ENCODE results near the gene BTBD10.

The BTBD10 gene

DNA sequence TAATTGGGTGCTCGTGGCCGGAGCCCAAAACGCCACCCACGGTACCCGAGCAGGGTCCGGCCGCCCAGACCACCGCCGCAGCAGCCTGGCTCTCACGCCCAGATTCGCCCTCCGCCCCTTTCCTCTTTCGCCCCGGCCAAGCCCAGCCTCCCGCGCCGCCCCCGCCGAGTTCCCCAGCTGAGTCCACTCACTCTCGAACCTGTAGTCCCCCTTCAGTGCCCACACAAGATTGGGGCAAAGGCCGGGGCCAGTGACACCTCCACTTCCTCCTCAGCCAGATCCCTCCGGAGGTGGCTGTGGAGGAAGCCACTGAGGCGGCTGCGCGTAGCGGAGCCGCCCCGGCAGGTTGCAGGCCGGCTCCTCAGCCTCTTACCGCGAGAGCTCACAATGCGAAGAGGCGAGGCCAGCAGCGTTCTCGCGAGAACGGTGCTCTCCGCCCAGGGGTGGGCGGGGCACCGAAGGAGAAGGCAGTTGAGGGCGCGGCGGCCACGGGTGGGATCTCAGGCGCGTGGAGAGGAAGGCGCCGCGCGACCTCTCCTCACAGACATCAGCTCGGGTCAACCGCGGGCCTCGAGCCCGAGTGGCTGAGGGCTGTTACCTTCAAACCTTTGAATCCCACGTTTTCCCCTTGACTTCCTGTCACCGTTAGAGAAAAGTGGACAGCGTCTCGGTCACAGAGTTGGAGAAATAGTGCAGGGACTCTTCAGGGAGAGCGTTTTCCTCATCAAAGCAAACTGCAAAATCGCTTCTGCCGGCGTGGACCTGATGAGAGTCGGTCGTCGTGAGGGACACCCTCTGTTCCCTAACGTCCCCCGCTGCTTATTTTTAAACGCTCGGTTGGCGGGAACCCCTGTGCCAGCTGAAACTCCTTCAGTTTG, at the start of gene BTBD10:
Gene BTBD10, minus strand, starts transcription at position 322 of the 878 bp plus-strand sequence. CDS start 18,098 bp downstream, outside the sequence.
- peak; percentile 59 for DNase-seq (ENCODE audit: low read depth, low spot score)

- DNase-seq (ENCODE audit: low read depth, low spot score), result no peak
Measured at GRCh38 chr11:13503393-13503792, 40.4 kb upstream of the BTBD10 start.

- no peak for DNase-seq (ENCODE audit: low read depth, low spot score)
Measured at GRCh38 chr11:13502492-13502891, 39.5 kb upstream of the BTBD10 start.

GRCh38 chr11:13495929-13496328, 32.9 kb upstream of the BTBD10 start, which contains the start of gene PTH:
Gene PTH (minus strand): TSS chr11:13495997. CDS start chr11:13492855, 3,142 bp downstream.
- no peak for DNase-seq (ENCODE audit: low read depth, low spot score)

DNA sequence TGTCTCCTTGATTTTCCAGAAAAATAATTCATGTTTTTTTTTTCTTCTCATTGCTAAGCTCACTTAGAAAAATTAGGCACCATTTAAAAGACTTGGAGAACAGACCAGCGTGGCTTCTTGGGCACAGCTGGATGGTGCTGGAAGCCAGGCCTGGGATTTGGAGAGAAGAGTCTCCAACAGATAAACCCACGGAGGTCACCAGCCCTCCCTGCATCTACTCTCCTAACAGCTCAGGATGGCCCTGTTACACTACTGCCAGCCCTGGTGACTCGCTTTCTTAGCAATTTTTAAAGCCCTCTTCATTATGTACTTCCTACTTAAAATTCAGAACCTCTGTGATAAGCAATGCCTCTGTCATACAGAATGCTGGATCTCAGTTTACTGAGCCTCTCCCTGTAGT, 31.0 kb upstream of the BTBD10 start:
- DNase-seq (ENCODE audit: low read depth, low spot score), result no peak

- DNase-seq (ENCODE audit: low read depth, low spot score), result peak; percentile 45
Measured at GRCh38 chr11:13487661-13488030, 24.6 kb upstream of the BTBD10 start.

DNA sequence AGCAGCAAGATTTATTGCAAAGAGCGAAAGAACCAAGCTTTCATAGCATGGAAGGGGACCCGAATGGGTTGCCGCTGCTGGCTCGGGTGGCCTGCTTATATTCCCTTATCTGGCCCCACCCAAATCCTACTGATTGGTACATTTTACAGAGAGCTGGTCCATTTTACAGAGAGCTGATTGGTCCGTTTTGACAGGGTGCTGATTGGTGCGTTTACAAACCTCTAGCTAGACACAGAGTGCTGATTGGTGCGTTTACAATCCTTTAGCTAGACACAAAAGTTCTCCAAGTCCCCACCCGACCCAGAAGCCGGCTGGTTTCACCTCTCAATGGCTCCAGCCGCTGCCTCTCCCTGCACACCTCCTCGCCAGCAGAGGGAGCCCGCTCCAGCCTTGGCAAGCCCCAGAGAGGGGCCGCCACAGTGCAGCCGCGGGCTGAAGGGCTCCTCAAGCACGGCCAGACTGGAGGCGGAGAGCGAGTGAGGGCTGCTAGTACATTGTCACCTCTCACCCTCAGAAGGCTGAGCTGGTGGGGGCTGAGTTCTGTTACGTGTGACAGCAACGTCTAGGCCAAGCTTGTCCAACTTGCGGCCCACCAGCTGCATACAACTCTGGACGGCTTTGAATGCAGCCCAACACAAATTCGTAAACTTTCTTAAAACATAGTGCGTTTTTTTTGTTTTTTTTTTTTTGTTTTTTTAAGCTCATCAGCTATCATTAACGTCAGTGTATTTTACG, 24.1 kb upstream of the BTBD10 start:
- peak; percentile 30 for DNase-seq (ENCODE audit: low read depth, low spot score)

- DNase-seq (ENCODE audit: low read depth, low spot score), result no peak
Measured at GRCh38 chr11:13480198-13480597, 17.2 kb upstream of the BTBD10 start.

DNA sequence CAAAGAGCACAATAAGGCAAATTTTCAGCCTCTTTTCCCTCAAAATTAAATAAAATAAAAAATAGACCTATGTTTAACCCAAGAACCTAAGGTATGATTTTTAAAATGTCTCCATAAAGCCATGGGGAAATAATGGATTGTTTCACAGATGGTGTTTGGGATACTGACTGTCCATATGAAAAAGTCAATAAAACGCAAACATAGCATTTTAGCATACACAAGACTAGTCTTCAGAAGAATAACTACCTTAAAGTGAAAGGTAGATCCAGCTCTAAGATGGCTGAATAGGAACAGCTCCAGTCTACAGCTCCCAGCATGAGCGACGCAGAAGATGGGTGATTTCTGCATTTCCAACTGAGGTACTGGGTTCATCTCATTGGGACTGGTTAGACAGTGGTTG, 16.7 kb upstream of the BTBD10 start:
- no peak for DNase-seq (ENCODE audit: low read depth, low spot score)

DNA sequence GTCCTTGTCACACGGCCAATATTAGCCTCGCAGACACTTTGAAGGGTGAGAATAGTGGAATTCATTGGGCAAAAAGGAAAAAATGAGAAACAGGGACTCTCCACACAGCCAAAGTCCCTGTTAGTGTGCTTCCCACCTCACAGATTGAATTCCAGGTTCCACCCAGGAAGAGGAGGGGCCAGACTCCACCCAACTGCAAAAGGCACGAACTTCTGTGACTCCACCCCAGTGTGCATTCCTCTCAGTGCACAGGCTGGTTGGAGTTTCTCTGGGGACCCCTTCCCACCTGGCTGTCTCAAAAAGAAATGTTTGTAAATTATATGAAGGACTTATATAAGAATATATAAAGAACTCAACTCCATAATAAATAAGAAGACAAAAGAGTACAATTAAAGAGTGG, 12.1 kb upstream of the BTBD10 start:
- DNase-seq (ENCODE audit: low read depth, low spot score), result no peak

GRCh38 chr11:13473013-13473722, 10.1 kb upstream of the BTBD10 start:
- no peak for DNase-seq (ENCODE audit: low read depth, low spot score)

DNA sequence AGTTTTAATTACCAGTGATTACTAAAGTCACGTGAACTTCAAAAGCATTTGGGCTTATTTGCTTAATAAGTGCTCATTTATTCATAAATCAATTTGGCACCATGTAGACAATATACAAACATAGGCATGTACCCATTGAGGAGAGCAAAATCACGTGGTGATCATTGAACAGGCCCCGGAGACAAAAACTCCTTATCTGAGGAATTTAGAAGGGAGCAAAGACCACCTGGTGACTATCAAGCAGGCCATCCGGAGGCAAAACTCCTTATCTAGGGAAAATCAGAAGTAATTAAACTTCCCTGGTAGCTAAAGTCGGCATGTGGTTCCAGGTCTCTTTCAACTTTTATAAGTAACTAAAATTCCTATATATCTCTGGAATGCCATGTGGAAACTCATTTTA, 5.7 kb upstream of the BTBD10 start:
- no peak for DNase-seq (ENCODE audit: low read depth, low spot score)

DNA sequence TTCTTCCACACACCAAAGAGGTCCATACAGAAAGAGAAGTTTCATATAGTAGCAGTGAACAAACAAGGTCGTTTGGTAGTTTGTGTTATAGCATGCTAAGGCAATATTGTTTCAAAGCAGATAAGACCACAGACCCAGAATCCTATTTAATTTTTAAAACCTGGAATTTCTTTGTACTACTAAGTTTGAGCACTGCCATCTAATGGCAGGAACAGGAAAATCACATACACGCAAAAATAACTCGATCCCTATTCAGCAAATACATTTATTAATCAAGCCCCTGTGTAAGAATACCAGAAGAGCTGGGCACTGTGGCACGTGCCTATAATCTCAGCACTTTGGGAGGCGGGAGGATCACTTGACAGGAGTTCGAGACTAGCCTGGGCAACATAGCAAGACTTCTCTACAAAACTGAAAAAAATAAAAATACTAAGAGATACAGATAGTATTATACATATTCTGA, 2.9 kb upstream of the BTBD10 start:
- no peak for DNase-seq (ENCODE audit: low read depth, low spot score)

- no peak for DNase-seq (ENCODE audit: low read depth, low spot score)
Measured at GRCh38 chr11:13463779-13464290, 813 bp upstream of the BTBD10 start.

DNA sequence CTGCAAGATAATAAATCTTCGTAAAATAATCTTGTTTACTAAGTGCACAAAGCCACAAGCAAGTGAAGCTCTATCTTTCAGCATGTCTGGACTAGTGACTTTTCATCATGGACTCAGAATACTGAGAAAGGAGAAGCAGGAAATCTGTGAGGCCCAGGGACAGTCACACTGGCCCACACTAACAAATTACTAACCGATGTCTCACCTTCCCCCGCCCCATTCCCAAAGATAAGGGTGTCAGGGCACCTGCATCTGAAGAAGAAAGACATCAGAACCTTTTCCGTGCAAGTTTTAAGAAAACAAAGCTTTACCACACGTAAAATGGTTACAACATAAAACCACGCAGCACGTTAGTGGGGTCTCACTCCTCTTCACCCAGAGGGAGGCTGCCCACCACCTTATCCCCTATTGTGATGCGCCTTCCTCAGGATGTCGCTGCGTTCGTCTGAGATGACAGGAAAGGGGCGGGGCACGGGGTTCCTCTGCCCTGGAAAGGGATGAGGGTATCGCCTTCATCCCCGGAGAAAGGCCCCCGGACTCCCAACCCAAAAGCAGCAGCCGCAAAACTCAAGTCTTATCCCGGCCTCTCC, 616 bp downstream of the BTBD10 start:
- DNase-seq (ENCODE audit: low read depth, low spot score), result no peak

- no peak for DNase-seq (ENCODE audit: low read depth, low spot score)
Measured at GRCh38 chr11:13461291-13461690, 1.7 kb downstream of the BTBD10 start.

DNA sequence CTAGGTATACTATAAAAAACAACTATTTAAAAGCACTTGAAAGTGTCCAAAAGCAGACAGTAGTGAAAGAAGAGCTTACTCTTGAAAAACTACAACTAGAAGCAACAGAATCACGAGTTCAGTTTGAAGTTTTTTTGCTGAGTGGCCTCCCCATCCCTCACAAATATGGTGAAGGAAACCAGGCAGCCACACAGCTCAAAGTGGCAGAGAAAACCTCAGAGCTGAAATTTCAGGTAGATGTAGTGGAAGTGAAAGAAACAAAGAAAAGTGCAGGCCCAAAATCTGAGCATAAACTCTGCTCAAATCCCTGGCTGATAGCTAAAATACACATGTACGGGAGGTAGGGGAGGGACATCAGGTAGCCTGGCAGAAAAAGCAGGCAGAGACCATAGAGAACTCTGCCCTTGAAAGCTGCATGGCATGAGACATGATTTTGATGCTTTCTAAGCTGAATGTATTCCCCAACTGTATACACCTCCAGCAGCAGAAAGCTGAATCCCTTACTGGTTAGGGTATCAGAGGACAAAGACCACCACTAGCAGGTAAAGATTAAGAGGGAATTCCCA, 12.1 kb downstream of the BTBD10 start:
- no peak for DNase-seq (ENCODE audit: low read depth, low spot score)

GRCh38 chr11:13449522-13449921, 13.5 kb downstream of the BTBD10 start:
- no peak for DNase-seq (ENCODE audit: low read depth, low spot score)

DNA sequence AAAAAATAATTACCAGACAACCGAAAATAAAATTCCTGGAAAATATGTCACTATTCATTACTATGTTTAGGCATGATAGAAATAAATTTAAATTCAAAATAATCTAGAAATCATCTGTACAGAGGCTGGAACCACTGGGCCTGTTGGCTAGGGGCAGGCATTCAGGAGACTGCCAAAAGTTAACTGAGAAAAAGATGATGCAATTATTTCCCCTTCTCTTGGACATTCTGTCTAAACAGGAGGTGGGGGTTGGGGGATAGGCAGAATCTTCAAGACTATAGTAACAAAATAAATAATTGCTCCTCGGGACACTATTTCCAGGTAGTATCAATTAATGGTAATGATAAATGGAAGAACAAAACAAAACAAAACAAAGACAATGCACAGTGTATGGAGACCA, 14.1 kb downstream of the BTBD10 start:
- no peak for DNase-seq (ENCODE audit: low read depth, low spot score)

DNA sequence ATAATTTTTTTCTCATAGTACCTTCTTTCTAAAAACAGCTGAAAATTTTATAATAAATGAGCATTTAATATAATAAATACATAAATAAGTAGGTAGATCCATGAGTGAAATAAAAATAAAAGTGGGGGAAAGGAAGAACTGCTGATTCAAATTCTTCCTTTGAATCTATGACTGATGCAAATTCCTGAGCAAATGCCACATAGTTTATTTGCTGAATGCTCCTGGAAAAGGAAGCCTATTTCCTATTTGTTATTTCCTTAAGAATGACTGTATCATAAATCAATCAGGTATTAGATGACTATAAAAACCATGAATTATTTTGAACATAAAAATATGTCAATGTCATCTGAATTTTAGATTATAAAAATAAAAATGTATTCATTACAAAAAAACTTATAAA, 16.6 kb downstream of the BTBD10 start:
- no peak for DNase-seq (ENCODE audit: low read depth, low spot score)

GRCh38 chr11:13445588-13445987, 17.4 kb downstream of the BTBD10 start:
- no peak for DNase-seq (ENCODE audit: low read depth, low spot score)

Data from iPS DF 19.7 (cell line).